ENCODE measurements around the gene CCDC154.
"Not testable (repeated sequence)": the region's sequence is repeated elsewhere in the genome, so short reads cannot be mapped to it uniquely, and the experiment has no call there.

The CCDC154 gene

GRCh38 chr16:1443980-1444729, at the start of gene CCDC154:
Gene CCDC154 (minus strand): TSS chr16:1444556. CDS start chr16:1444322, 234 bp downstream.
- DNase-seq (ENCODE audit: low read depth), result no peak

GRCh38 chr16:1493746-1494094, 49.4 kb upstream of the CCDC154 start:
- DNase-seq (ENCODE audit: low read depth), result no peak

- peak; percentile 88 for DNase-seq (ENCODE audit: low read depth)
Measured at GRCh38 chr16:1492923-1493745, 48.8 kb upstream of the CCDC154 start, which contains the start of gene TELO2. Gene TELO2 (plus strand): TSS chr16:1493360. CDS start chr16:1494282, 922 bp downstream.

- no peak for DNase-seq (ENCODE audit: low read depth)
Measured at GRCh38 chr16:1492082-1492922, 47.9 kb upstream of the CCDC154 start.

- DNase-seq (ENCODE audit: low read depth), result no peak
Measured at GRCh38 chr16:1491327-1491726, 47.0 kb upstream of the CCDC154 start.

GRCh38 chr16:1489077-1489476, 44.7 kb upstream of the CCDC154 start:
- DNase-seq (ENCODE audit: low read depth), result no peak

- no peak for DNase-seq (ENCODE audit: low read depth)
Measured at GRCh38 chr16:1488619-1489018, 44.3 kb upstream of the CCDC154 start, which contains the start of gene PTX4. Gene PTX4 (minus strand): TSS chr16:1488944. CDS start chr16:1488909, 35 bp downstream.

- DNase-seq (ENCODE audit: low read depth), result no peak
Measured at GRCh38 chr16:1488054-1488601, 43.8 kb upstream of the CCDC154 start.

GRCh38 chr16:1487395-1488053, 43.2 kb upstream of the CCDC154 start:
- no peak for DNase-seq (ENCODE audit: low read depth)

- DNase-seq (ENCODE audit: low read depth), result no peak
Measured at GRCh38 chr16:1486551-1487390, 42.4 kb upstream of the CCDC154 start.

- DNase-seq (ENCODE audit: low read depth), result no peak
Measured at GRCh38 chr16:1485847-1486496, 41.6 kb upstream of the CCDC154 start.

GRCh38 chr16:1481906-1482835, 37.8 kb upstream of the CCDC154 start:
- DNase-seq (ENCODE audit: low read depth), result no peak

GRCh38 chr16:1478937-1479336, 34.6 kb upstream of the CCDC154 start:
- DNase-seq (ENCODE audit: low read depth), result not testable (repeated sequence)

- no peak for DNase-seq (ENCODE audit: low read depth)
Measured at GRCh38 chr16:1477033-1477432, 32.7 kb upstream of the CCDC154 start.

- DNase-seq (ENCODE audit: low read depth), result no peak
Measured at GRCh38 chr16:1475552-1476114, 31.3 kb upstream of the CCDC154 start.

- peak; percentile 80 for DNase-seq (ENCODE audit: low read depth)
Measured at GRCh38 chr16:1474796-1475551, 30.6 kb upstream of the CCDC154 start, which contains the start of gene CLCN7. Gene CLCN7 (minus strand): TSS chr16:1475028. CDS start chr16:1474974, 54 bp downstream.

GRCh38 chr16:1474082-1474795, 29.9 kb upstream of the CCDC154 start:
- no peak for DNase-seq (ENCODE audit: low read depth)
